NCI-H146 treated with DMSO at 0.1 percent for 48 hours (cell line): ENCODE data around the gene RAPGEF6.
"Not testable (repeated sequence)": the region's sequence is repeated elsewhere in the genome, so short reads cannot be mapped to it uniquely, and the experiment has no call there.

ENCODE experiments used
- DNase-seq: peaks from one replicate; lab custom pipeline; 2025; ENCODE audit not compliant: unreplicated experiment; lab: John Stamatoyannopoulos, UW

RAPGEF6 gene

GRCh38 chr5:131513780-131514179 is 121.2 kb downstream of the RAPGEF6 start:
- no peak for DNase-seq

GRCh38 chr5:131511934-131512333 is 123.1 kb downstream of the RAPGEF6 start:
- no peak for DNase-seq

- DNase-seq, result no peak
Measured at GRCh38 chr5:131509801-131510200, 125.2 kb downstream of the RAPGEF6 start.

DNA sequence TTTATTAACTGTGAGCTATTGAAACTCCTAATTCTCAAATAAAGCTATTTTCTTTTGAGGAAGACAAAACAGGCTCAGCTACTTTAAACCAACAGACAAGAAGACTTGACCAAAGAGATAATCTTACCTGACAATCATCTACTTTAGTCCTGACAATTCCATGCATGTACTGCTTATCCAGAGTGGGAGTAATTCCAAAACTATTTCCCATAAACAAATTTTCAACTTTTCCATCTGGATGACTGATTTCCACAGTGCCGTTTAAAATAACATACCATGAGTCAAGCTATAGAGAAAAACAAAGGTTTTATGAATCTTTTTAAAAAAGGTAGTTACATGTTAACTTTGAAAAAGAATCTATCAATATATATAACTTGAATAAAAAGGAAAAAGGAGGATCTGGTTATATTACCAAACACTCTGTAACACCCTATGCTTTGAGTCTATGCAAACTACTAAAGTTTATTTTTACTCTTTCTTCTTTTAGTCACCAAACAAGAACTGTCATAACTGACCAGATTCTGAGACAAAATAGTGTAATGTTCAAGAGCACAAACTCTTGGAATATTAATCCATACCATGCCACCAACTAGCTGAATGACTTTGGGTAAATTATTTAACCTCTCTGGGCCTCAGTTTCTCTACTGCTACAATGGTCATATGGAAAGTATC is 129.7 kb downstream of the RAPGEF6 start:
- DNase-seq, result no peak

- no peak for DNase-seq
Measured at GRCh38 chr5:131496400-131496713, 138.7 kb downstream of the RAPGEF6 start.

GRCh38 chr5:131495536-131496399 is 139.3 kb downstream of the RAPGEF6 start:
- no peak for DNase-seq

GRCh38 chr5:131491749-131492148 is 143.3 kb downstream of the RAPGEF6 start:
- no peak for DNase-seq

DNA sequence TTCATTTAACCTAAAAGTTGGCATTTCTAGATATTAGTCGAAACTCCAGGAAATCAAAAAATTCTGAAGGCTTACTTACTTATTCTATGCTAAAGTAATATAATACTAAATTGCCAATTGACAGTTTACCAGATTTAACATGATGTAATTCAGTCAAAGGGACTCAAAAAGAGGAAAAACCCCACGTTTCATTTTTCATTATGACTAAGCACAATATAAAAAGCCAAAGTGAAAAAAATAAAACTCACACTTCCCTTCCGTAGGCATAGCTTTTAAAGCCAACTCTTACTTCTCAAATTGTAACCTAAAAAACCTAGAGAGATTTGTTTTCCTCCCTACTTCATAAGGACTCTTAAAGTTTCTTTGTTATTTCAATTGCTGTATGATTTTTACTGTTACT is 146.6 kb downstream of the RAPGEF6 start:
- DNase-seq, result no peak

DNA sequence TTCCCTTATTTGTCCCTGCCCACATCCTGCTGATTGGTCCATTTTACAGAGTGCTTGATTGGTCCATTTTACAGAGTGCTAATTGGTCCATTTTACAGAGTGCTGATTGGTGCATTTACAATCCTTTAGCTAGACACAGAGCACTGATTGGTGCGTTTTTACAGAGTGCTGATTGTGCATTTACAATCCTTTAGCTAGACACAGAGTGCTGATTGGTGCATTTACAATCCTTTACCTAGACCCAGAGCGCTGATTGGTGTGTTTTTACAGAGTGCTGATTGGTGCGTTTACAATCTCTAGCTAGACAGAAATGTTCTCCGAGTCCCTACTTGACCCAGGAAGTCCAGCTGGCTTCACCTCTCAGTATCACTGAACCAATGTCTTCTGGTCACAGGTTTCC is 147.7 kb downstream of the RAPGEF6 start:
- not testable (repeated sequence) for DNase-seq

- DNase-seq, result no peak
Measured at GRCh38 chr5:131482617-131483016, 152.4 kb downstream of the RAPGEF6 start.

DNA sequence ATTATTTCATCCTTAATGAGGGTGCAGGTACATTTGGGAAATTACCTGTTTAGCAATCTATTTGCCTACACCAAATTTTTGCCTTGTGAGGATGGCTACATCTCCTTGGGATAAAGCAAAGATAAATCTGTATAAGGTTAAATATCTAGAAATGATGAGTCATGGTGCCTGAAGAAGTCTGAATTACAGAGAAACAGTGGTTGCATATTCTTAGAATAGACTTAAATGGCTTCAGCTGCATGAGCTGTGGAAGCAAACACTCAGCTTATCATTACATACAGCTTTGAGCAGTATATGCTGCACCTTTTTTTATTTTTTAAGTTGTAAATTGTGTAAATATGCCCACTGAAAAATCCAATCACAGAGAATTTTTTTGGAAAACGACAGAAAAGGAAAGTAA is 153.5 kb downstream of the RAPGEF6 start:
- no peak for DNase-seq

GRCh38 chr5:131475541-131475941 is 159.5 kb downstream of the RAPGEF6 start:
- DNase-seq, result no peak

DNA sequence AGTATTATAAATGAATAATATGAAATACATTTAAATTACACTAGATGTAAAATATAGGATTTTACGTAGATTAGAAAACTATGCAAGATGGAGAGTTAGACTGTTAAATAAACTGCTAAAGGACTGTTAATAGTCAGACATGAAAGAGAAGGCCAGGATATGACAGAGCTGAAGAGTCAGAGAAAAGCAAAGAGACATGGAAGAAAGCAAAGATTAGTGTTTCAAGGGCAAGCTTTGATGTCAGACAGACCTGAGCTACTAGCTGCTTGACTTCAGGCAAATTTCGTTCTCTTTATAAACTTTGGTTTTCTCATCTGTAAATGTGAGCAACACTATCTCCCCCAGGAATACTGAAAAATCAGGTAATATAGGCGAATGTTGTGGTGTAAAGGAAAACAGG is 161.3 kb downstream of the RAPGEF6 start:
- DNase-seq, result no peak

DNA sequence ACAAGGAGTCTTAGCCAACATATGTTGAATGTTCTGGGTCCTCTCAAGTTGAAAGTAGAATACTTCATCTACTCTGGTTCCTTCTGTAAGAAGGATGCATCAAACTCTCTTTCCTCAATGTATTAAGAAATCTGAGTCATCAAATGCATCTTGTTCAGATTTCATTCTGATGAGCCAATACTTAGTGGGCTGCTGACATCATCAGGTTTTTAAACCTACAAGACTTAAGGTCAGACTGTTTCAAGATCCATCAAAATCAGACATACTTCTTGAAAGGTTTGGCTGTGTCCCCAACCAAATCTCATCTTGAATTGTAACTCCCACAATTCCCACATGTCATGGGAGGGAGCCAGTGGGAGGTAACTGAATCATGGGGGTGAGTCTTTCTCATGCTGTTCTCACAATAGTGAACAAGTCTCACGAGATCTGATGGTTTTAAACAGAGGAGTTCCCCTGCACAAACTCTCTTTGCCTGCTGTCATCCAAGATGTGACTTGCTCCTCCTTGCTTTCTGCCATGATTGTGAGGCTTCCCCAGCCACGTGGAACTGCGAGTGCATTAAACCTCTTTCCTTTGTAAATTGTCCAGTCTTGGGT is 168.8 kb downstream of the RAPGEF6 start:
- no peak for DNase-seq

- no peak for DNase-seq
Measured at GRCh38 chr5:131463656-131464055, 171.4 kb downstream of the RAPGEF6 start.

- DNase-seq, result no peak
Measured at GRCh38 chr5:131462454-131462853, 172.6 kb downstream of the RAPGEF6 start.

DNA sequence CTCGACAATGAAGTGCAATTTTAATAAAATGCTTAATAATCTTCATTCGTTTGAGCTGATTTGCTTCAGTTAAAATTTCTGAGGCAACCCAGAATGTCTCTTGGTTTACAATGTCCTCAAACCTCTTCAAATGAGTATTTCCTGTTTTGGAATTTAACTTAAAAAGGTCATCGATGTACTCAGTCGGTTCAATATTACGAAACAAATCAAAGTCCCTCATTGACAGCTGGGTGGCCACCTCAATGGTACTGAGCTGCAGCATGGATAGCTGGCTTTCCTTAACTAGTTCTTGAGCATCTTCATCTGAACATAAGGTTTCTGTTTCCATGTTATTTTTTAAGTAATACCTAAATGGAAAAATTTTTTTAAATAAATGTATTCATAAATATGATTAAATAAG is 173.3 kb downstream of the RAPGEF6 start:
- no peak for DNase-seq

- no peak for DNase-seq
Measured at GRCh38 chr5:131460867-131461572, 174.0 kb downstream of the RAPGEF6 start.

DNA sequence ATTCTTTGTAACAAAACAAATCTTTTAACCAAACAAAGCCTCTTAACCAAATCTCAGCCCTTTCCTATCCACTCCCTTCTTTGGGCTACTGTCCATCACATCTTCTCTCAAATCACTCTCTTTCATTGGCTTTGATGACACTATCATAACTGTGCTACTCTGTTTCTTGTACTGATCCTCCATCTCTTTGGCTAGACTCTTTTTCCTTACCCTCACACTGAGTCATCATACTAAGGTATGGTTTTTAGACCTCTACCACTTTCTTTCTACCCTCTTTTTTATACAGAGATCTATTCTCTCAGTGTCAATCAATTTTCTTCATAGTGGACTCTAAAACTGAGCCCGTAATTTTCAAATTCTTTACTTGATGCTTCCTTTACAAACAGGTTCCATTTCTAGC is 174.9 kb downstream of the RAPGEF6 start:
- no peak for DNase-seq

- DNase-seq, result no peak
Measured at GRCh38 chr5:131459216-131459615, 175.8 kb downstream of the RAPGEF6 start.

DNA sequence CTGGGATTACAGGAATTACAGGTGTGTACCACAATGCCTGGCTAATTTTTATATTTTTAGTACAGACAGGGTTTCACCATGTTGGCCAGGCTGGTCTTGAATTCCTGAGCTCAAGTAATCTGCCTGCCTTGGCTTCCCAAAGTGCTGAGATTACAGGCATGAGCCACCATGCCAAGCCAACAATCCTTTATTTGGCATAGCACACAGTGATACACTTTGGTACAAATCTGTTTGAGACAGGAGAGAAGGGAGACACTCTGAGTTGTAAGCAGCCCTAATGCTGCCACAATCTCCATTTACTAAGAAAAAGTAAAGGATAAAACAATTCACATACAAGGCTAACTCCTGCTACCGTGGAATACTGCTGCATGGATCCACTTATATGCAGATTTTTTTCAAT is 177.8 kb downstream of the RAPGEF6 start:
- no peak for DNase-seq

DNA sequence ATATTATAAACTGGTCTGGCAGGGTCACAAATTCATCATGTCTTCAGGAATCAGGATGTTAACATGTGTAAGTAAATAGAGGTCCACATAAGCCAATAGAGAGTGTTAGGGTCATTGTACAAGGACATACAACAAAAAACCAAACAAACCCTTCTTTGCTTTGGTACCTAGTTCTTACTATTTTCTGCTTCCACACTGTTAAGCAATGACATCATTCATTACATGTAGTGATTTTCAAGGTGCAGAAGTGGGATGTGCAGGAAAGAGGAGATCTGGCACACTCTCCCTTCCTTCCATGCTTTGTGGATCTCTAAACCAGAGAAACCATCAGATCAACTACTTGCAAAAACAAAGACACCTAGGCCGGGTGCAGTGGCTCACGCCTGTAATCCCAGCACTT is 184.1 kb downstream of the RAPGEF6 start:
- no peak for DNase-seq
